Activated effector memory CD4-positive, alpha-beta T cell treated with Interleukin-2 at 50 U/mL for 16 hours (primary cell): Measurements from ENCODE around the gene OSBP2.
"Not testable (repeated sequence)": the region's sequence is repeated elsewhere in the genome, so short reads cannot be mapped to it uniquely, and the experiment has no call there.

Experiments used
- DNase-seq: peaks from one replicate; pipeline ENCODE4 v3.0.0-alpha.2; 2020

The OSBP2 gene

DNA sequence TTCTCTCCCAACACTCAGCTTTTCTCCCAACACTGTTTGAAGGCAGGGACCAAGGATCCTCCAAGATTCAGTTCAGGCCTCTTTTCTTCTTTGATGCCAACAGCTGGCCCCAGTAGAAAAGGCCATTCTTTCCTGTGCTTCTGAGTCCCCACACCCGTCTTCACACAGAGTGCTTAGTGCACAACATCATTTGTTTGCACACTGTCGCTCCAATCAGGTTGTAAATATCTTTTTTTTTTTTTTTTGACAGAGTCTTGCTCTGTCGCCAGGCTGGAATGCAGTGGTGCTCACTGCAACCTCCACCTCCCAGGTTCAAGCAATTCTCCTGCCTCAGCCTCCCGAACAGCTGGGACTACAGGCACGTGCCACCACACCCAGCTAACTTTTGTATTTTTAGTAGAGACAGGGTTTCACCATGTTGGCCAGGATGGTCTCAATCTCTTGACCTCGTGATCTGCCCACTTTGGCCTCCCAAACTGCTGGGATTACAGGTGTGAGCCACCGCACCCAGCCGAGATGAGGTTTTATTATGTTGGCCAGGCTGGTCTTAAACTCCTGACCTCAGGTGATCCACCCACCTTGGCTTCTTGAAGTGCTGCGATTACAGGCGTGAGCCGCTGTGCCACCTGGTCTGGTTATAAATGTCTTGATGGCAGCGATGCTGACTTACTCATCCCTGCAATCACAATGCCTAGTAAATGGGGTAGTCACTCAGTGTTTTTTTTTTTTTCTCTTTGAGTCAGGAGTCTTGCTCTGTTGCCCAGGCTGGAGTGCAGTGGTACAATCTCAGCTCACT is 14.6 kb upstream of the OSBP2 start:
- not testable (repeated sequence) for DNase-seq

DNA sequence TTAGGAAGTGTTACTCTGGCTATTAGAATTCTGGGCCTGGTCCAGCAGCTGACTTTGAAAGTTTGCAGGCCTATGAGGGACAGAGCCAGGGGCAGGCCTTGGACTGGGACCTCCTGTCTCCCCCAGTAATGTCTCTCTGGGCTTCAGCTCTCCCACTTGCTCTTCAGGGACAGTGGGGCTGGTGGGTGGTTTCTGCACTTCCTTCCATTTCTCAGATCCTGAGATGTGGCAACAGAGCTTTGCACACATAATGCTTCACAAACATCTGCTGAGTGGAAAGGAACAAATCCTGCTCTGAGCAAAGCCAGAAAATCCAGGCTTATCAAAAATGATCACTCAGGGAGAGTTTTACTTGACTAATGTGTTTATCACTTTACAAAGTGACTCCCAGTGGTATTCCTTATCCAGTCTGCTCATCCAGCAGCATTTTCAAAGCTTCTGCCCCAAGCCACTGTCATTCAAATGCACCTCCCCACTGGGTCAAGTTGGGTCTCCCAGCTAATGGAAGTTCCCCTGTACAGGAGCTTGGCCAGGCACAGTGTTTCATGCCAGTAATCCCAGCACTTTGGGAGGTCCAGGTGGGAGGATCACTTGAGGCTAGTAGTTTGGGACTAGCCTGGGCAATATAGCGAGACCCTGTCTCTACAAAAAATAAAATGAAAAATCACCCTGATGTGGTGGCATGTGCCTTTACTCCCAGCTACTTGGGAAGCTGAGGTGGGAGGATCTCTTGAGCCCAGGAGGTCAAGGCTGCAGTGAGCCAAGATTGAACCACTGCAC is 13.5 kb upstream of the OSBP2 start:
- no peak for DNase-seq

DNA sequence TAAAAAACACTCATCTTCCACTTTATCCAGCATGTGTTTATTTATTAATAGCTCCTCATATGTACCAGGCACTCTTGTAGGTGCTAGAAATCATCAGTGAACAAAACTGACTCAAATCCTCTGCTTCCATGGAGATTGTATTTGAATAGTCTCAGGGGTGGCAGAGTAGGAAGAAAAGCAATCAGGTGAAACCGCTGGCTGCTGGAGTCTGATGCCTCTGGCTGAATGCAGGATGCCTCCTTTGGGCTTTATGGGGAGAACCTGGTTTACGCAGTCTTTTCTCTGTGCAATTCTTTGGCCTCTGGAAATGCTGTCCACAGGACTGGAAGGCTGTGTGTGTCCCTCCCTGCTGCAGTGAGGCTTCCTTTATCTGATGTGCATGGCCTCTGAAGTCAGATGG is 12.8 kb upstream of the OSBP2 start:
- no peak for DNase-seq

DNA sequence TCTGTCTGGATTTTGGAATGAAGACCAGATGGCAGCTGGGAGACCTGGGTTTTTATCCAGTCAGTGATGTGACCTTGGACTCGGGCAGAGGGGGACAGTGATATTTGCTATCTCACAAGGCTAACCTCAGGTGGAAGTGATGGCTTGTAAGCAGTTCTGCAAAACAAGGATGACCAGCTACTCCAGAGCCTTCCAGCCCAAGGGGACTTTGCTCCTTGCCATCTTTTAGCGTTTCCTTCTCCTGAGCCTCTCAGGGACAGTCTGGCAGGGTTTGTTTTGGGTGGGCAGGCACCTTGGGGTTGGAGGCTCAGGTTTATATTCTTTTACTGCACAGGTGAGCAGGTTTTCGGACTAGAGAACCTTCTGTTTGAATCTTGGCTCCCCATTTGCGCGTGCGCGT is 9.5 kb upstream of the OSBP2 start:
- no peak for DNase-seq

DNA sequence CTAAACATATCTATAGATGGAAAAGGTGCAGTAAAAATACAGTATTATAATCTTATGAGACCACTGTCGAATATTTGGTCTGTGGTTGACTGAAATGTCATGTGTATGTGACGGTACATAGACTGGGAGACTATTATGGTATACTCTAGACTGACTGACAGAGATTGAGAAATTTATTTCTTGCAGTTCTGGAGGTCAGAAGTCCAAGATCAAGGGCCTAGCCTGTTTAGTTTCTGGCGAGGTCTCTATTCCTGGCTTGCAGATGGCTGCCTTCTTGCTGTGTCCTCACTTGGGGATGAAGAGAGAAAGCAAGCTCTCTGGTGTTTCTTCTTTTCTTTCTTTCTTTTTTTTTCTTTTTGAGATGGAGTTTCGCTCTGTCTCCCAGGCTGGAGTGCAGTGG is 7.3 kb upstream of the OSBP2 start:
- no peak for DNase-seq

DNA sequence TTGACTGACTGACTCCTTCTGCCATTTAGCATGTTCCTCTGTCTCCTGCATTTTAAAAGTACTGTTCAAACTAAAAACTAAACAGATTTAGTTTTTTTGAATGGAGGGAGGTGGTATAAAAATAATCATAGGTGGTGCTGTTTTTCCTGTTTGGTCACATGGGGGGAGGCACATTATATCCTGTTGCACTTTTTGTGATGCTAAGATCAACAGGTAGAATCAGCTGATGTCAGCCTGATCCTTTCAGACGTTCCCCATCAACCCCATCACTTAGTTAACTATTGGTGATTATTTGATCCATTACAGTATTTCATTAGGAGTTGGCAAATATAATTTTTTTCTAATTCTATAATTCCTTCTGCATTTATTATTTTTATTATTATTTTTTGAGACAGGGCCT is 5.1 kb upstream of the OSBP2 start:
- DNase-seq: no peak

DNA sequence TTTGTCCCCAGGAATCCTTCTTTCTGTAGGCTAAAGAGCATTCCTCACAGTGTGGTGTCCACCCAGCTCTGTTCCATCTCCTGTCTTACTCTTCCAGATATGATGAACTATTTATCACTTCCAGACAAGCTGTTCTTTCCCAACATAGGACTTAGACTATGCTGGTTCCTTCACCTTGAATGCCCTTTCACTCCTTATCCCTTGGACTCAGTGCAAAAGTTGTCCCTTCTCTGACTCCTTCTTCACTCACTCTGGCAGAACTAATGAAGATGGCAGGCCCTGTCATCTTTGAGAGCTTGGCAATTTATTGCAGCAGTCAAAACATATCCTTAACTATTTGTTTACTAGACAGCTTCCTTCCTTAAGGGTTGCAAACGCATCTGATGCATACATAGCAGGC is 3.5 kb upstream of the OSBP2 start:
- no peak for DNase-seq

DNA sequence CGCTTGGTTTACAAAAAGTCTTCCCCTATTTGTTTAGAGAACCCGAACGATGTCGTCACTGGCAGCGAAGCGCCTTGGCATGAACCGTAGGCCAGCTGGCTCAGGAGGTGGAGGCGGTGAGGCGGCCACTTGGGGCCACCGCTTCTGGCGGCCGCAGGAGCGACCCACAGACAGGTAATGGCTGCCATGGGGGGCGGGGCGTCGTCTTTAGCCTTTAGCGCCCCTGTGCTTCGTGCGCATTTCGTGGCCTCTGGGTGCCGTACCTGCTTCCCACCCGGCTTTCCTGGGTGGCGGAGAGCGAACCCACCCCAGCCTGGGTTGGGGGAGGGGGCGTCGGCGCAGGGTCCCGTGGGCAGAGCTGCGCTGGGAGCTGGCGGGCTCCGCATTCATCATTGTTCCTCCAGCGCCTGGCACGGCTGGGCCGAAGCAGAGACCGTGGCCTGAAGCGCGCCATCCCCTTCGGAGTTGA is 469 bp upstream of the OSBP2 start:
- peak; percentile 29 for DNase-seq

DNA sequence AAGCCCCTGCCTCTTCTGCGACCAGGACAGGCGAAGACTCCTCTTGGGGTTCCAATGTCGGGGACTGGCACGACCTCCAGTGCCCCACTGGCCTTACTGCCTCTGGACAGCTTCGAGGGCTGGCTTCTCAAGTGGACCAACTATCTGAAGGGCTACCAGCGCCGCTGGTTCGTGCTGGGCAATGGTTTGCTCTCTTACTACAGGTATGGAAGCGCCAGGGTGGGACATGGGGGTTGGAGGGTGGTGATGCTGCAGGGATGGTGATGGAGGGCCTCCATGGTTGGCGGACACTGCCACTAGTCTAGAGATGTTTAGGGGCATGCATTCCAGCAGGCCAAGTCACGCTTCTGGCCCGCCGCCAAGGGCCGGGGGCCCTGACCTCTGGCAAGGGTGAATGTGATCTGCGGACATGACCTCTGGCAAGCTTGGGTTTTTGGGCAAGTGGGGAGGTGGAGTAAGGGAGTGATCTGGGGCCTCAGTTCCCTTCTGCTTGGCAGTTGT is 727 bp downstream of the OSBP2 start:
- no peak for DNase-seq

DNA sequence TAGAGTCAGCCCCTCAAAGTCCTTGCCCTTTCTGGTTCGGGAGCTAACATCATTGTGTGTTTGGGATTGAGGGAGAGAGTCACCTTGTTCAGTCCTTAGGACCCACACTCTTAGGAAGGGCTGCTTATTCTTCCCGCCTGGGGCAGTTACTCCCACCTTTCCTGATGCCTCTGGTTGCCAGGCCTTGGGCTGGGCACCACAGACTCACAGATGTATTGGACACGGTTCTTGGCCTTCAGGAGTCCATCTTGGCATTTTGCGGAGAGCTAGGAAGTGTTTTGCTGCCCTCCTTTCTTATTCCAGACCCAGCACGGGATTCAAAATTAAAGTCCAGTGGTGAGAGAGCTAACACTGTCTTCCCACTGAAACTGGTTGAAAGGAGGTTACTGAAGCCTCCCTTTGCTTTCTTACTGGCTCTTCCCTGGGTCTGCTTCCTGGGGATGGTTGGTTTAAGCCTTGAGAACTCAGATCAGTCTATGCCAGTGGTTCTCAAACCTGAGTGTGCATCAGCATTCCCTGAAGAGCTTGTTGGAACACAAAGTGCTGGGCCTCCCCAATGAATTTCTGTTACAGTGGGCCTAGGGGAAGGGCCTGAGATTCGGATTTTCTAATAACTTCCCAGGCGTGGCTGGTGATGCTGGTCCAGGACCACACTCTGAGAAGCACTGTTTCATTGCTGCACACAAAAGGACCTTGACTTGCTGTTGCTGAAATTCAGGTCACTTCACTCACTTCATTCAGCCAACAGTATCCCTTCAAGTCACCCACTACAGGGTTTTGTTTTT is 1.4 kb downstream of the OSBP2 start:
- no peak for DNase-seq

DNA sequence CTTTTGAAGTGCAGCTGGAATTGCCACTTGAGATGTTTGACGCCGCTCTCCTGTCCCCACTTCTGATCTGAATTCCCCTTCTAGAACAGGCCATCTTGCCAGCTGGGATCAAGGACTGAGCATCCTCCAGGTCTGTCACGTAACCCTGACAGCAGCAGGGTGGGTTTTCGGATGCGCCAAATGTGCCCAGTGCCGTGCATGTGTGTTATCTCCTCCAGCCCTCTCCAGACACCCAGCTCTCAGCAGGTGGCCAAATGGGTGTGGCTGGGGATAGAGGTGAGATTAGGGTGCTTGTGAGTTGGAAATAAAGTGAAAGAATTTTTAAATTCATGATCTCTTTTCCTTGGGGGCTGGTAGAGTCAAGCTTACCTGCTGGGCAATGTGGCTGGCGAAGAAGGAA is 3.3 kb downstream of the OSBP2 start:
- no peak for DNase-seq

DNA sequence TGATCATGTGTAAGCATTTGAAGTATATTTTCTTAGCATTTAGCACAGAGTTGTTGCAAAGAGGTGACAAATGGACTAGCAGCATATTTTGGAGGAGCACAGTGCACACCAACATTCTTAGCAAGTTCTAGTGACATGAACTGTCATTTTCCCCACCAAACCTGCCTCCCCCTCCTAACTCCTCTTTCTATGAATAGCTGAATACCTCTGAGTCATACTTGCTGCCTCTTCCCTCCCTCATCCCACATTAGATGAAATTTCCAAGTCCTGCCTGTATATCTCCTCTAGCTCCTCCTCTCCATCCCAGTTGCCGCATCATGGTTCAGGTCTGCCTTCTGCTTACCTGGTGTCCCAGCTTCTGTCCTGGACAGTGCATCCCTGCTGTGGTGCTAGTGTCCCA is 7.2 kb downstream of the OSBP2 start:
- DNase-seq: no peak

DNA sequence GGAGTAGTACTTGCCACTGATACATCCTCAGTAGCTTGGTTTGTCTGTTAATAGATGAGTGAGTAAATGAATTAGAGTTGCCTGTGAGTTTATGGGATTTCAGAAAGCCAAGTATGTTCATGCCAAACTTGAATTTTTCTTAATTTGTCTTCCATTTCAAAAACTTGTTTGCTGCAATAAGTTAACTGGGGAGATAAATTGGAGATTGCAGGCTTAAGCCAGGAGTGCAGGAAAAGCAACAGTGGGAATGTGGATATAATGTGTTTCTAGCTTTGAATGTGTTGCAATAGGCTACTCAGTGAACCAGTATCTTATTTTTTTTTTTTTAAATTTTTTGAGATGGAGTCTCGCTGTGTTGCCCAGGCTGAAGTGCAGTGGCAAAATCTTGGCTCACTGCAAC is 8.2 kb downstream of the OSBP2 start:
- no peak for DNase-seq

DNA sequence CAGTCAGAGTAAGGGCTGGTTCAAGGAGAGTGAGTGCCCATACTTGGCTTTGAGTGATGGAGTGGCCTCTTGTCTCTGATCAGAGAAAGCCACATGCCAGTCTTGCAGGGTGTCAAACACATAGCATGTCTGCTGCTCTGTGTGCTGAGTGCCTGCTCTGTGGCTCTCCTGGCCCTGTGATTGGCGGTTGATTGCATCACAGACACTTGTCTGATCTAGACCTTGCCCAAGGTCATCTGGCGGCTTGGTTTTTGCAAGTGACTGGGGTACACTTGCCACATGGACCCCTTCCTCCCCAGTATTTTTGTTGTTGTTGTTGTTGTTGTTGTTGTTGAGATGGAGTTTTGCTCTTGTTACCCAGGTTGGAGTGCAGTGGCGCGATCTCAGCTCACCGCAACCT is 10.3 kb downstream of the OSBP2 start:
- DNase-seq: no peak

DNA sequence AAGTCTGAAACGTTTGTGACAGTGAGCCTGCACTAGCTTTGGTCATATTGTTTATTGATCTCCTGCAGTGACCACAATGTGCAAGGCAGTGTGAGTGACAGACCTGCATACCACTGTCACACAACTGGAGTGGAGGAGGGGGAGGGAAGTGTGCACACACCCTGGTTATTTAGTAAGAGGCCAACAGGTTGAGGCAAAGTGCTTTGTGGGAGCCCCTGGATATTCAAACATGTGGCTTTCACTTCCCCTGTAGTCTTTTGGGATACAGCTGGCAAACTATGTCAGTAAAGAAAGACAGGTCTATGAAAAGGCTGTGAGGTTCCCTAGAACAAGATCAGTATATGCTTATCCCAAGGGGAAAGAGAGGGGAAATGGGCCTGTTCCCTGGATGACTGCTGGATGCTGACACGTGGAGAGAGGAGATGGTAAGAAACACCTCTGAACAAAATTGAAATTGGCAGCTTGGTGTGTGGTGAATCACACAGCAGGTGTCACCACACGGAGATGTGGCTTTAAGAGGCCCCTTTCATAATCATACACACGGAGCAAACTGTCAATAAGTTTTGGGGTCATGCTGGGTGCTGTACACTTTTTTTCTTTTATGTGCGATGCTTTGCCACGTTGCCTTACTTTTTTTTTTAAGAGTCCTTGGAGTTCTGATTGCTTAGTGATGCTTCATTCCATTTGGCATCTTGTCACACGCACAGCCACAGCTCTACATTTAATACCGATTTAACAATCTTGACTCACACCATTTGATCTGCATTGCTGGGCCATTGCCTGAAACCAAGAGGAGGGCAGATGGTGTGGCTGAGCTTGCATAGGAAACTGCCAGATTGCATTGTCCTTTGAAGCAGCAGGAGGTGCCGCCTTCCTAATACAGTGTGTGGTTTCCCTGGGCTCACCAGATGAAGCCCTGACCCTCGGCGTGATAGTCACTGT is 11.3 kb downstream of the OSBP2 start:
- DNase-seq: no peak

DNA sequence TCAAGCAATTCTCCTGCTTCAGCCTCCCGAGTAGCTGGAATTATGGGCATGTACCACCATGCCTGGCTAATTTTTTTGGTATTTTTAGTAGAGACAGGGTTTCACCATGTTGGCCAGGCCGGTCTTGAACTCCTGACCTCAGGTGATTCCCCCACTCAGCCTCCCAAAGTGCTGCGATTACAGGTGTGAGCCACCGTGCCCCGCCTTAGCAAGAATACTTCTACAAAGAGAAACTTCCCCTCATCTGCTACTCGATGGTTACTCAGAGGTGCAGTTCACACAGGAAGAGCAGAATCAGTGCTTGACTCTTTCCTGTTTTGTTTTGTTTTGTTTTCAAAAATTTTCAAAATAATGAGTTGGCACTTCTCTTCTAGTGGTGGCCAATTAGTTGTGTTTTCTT is 15.3 kb downstream of the OSBP2 start:
- not testable (repeated sequence) for DNase-seq

DNA sequence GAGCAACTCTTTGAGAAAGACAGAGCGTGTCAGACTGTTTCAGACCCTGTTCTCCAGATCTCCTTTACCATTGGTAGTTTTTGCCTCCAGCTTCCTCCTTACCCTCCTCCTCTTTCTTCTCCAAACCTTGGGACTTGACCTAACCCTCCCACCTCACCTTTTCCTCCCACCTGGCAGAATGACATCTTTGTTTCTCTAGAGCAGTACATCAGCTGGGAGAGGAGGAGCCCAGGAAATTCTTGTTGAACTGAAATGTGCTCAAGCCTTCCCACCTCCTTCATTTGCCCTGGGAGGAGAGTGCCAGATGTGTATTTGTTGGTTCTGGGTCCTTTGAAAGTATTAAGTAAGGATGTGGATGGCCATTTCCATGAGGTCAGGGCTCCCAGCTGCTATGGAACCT is 17.4 kb downstream of the OSBP2 start:
- no peak for DNase-seq

DNA sequence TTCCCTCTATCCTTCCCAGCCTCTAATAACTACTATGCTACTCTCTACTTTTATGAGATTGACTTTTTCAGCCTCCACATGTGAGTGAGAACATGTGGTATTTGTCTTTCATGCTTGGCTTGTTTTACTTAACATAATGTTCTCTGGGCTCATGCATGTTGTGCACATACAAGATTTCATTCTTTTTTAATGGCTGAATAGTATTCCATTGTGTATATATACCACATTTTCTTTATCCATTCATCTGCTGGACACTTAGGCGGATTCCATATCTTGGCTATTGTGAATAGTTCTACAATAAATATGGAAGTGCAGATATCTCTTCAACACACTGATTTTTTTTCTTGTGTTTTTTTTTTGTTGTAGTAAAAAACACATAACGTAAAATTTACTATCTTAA is 19.4 kb downstream of the OSBP2 start:
- DNase-seq: no peak

DNA sequence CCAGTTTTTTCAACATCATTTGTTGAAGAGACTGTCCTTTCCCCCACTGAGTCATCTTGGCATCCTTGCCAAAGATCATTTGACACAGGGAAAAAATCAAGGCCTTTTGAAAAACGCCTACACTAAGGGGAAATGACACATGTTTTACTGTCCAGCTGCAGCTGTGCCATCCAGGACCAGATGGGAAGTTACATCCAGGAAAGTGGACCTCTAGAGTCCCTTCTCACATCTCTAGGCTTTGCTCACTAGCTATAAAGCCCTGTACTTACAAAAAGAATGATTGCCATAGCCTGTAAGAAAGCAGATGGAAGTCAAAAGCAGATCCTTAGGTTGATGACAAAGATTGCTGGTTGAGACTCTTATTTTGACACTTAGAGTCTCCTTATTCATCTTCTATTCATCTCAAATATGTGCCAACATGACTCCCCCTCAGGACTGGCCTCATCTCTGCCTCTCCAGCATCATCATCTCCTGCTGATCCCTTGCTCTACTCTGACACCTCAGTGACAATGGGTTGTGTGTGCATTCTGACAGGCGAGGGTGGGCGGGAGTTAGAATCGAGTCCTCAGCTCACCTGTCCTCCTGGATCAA is 22.8 kb downstream of the OSBP2 start:
- no peak for DNase-seq

DNA sequence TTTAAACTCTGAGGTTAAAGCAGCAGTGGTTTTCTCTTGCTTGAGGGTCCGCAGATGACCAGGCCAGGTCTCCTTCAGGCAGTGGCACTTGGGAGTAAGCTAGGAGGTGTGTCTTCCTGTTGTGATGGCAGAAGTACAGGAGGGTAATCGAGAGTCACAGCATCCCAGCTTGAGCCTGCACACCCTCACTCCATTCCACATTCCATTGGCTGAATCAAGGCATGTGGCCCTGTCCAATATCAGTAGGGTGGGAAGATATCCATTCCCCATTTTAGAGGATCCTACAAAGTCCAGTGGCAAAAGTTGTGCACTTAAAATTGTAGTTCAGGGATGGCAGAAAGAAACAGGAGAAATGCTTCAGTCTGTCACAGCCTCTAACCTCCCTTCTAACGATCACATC is 23.3 kb downstream of the OSBP2 start:
- DNase-seq: no peak

DNA sequence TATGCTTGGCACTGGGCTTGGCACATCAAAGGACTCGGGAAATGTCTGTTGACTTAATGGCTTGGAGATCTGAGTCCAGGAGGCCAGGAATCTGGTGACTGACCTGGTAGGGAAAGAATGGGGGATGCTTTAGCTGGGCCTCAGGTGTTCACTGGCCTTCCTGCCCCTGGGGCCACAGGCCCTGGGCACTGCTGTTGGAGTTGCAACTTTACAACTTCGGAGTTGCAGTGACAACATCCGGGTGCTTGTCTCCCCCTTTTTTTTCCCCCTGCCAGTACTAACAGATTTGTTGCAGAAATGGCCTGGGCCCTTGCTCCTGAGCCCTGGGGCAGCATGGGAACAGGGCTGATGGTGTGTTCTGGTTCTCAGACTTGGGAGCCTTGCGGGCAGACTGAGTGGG is 23.8 kb downstream of the OSBP2 start:
- no peak for DNase-seq

DNA sequence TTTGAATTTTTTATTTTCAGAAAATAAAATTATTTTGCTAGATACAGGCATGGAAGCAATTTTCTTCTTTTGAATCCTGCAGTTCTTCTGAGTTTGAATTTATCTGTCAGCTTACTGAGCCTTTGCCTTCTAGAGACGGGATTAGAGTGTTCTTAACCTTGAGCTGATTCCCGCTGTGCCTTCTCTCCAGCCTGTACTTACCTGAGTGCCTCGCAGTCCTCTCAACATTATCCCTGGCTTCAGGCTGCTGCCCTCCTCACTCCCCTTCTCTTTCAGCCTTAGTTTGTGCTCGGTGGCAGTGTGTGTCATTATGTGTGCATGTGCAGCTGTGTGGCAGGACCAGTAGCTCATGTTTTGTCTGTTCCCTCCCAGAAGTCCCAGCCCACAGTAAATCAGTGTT is 24.3 kb downstream of the OSBP2 start:
- DNase-seq: no peak
